HepG2 (cell line): ENCODE measurements around the gene SMARCC1. TPM values are rescaled to one million over a fixed set of nuclear protein-coding genes. Genes with fewer than 3 reads are reported as not detected.

Source experiments
- HNRNPL ChIP-seq: fragments of 200-400 bp; formaldehyde crosslinking; IDR thresholded peaks from 2 replicates; pipeline ENCODE4 v1.6.1; 2017; ENCODE audit warnings: mild to moderate bottlenecking, low read depth, low read length
- ISX ChIP-seq: sonication (generic); formaldehyde crosslinking; conservative IDR thresholded peaks from 2 replicates; pipeline ENCODE4 v1.5.0; 2020; ENCODE audit warnings: missing genetic modification reagents
- ZBTB10 ChIP-seq: sonication (generic); formaldehyde crosslinking; IDR thresholded peaks from 2 replicates; pipeline ENCODE4 v1.4.0; 2020; ENCODE audit warnings: missing genetic modification reagents, borderline replicate concordance
- ZBTB25 ChIP-seq: IDR thresholded peaks from 2 replicates; pipeline ENCODE4 v1.6.1; 2018; ENCODE audit warnings: missing genetic modification reagents
- ZNF331 ChIP-seq: sonication (generic); formaldehyde crosslinking; IDR thresholded peaks from 2 replicates; pipeline ENCODE4 v1.4.0; 2020; ENCODE audit warnings: missing genetic modification reagents
- ZNF503 ChIP-seq: sonication (generic); formaldehyde crosslinking; IDR thresholded peaks from 2 replicates; pipeline ENCODE4 v1.4.0; 2020; ENCODE audit warnings: missing genetic modification reagents
- ZNF776 ChIP-seq: sonication (generic); formaldehyde crosslinking; IDR thresholded peaks from 2 replicates; pipeline ENCODE4 v1.4.0; 2020; ENCODE audit warnings: mild to moderate bottlenecking, missing genetic modification reagents
- ZNF782 ChIP-seq: sonication (generic); formaldehyde crosslinking; IDR thresholded peaks from 2 replicates; pipeline ENCODE4 v1.4.0; 2020; ENCODE audit warnings: missing genetic modification reagents, mild to moderate bottlenecking, borderline replicate concordance
- ZSCAN5A ChIP-seq: sonication (generic); formaldehyde crosslinking; IDR thresholded peaks from 2 replicates; pipeline ENCODE4 v1.8.0; 2022; ENCODE audit warnings: mild to moderate bottlenecking, missing genetic modification reagents, borderline replicate concordance
- ZZZ3 ChIP-seq: sonication (generic); formaldehyde crosslinking; IDR thresholded peaks from 2 replicates; pipeline ENCODE4 v1.4.0; 2020; ENCODE audit warnings: missing genetic modification reagents, mild to moderate bottlenecking, borderline replicate concordance
- polyA plus RNA-seq, 8 experiments: library from polyadenylated mRNA; depleted of rRNA in 3 of 8; stranded (reverse) in 7 of 8; unstranded in 1 of 8; fragments of >200 nt; fragmentation: Illumina TruSeq in 4 of 8; extraction: Trizol in 4 of 8; gene quantifications; 2 replicates each; pipeline versions ENCODE4 v1.2.1 to v1.2.3, GENCODE V29; 2011 to 2016; ENCODE audit warnings: low read depth in 4 of 8, missing spikeins in 1 of 8, mixed read lengths in 1 of 8; ENCODE audit not compliant: insufficient read depth in 1 of 8
- total RNA-seq, 5 experiments: library from RNA; depleted of rRNA; stranded (reverse); fragments of >200 nt; fragmentation: Illumina TruSeq; extraction: Trizol; gene quantifications; 2 replicates each; pipeline ENCODE4 v1.2.3, GENCODE V29; 2016; ENCODE audit warnings: low read depth in 1 of 5

The SMARCC1 gene
- total and polyA plus RNA-seq, 2 of the 13 experiments (the other 11 are each of a cell fraction or from before 2014, with no cell fraction given), result 47.9 to 58.4 TPM

GRCh38 chr3:47804577-47804976 is 22.9 kb upstream of the SMARCC1 start (continued):
- TF ChIP-seq ZNF503 (no peak), ZZZ3 (CRISPR knock-in tag) (no peak), ZBTB10 (CRISPR knock-in tag) (no peak), ZNF331 (CRISPR knock-in tag) (no peak), ZSCAN5A (CRISPR knock-in tag) (no peak), ISX (CRISPR knock-in tag) (no peak), ZNF782 (CRISPR knock-in tag) (no peak), ZNF776 (no peak), HNRNPL (no peak), ZBTB25 (no peak)
